A549 (cell line): Measurements from ENCODE around the gene MKRN1.

Source experiments
- JUNB ChIP-seq: fragments of >200 bp; sonication (Bioruptor Twin); formaldehyde crosslinking; IDR thresholded peaks from 2 replicates; pipeline ENCODE4 v1.6.1; 2016
- TF ChIP-seq, protein P1 (sequence below): fragments of >200 bp; sonication (Bioruptor Twin); formaldehyde crosslinking; IDR thresholded peaks from 3 replicates; pipeline ENCODE4 v1.5.1; 2016

DNA sequence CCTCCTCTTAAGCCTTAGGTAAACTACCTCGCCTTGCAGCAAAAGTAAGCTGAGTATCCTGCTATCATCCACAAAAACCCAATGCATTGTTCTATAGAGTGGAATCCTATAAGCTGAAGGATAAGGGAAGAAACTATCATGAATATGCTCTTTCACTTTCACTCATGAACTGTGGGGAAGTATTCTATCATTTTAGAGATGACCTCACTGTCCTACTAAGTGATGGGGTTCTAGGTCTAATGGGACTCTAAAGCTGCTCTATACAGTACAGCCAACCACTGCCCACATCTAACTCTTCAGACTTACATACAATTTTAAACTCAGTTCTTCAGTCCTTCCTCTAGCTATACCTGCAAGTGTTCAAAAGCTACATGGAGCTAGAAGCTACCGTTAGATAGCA is 16.2 kb downstream of the MKRN1 start:
- TF ChIP-seq JUNB: no peak
- TF ChIP-seq, protein P1, sequence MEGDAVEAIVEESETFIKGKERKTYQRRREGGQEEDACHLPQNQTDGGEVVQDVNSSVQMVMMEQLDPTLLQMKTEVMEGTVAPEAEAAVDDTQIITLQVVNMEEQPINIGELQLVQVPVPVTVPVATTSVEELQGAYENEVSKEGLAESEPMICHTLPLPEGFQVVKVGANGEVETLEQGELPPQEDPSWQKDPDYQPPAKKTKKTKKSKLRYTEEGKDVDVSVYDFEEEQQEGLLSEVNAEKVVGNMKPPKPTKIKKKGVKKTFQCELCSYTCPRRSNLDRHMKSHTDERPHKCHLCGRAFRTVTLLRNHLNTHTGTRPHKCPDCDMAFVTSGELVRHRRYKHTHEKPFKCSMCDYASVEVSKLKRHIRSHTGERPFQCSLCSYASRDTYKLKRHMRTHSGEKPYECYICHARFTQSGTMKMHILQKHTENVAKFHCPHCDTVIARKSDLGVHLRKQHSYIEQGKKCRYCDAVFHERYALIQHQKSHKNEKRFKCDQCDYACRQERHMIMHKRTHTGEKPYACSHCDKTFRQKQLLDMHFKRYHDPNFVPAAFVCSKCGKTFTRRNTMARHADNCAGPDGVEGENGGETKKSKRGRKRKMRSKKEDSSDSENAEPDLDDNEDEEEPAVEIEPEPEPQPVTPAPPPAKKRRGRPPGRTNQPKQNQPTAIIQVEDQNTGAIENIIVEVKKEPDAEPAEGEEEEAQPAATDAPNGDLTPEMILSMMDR: no peak
